HepG2 (cell line): Measurements from ENCODE around the gene LRRC74A. TPM values are rescaled to one million over a fixed set of nuclear protein-coding genes. Genes with fewer than 3 reads are reported as not detected.

Experiments
- FOXA3 ChIP-seq: IDR thresholded peaks from 2 replicates; pipeline ENCODE4 v1.6.1; 2016; ENCODE audit warnings: missing genetic modification reagents, missing compliant biosample characterization
- HMGXB3 ChIP-seq: sonication (generic); formaldehyde crosslinking; IDR thresholded peaks from 2 replicates; pipeline ENCODE4 v1.4.0; 2020; ENCODE audit warnings: missing genetic modification reagents, borderline replicate concordance
- MXD4 ChIP-seq: IDR thresholded peaks from 2 replicates; pipeline ENCODE4 v1.6.1; 2016; ENCODE audit warnings: mild to moderate bottlenecking, missing biosample characterization, missing genetic modification reagents
- PPARG ChIP-seq: conservative IDR thresholded peaks from 2 replicates; pipeline ENCODE4 v1.6.1; 2016; ENCODE audit warnings: missing biosample characterization, missing genetic modification reagents
- SNAPC2 ChIP-seq: sonication (generic); formaldehyde crosslinking; IDR thresholded peaks from 2 replicates; pipeline ENCODE4 v1.8.1; 2022; ENCODE audit warnings: mild to moderate bottlenecking, missing genetic modification reagents
- SRSF4 ChIP-seq: fragments of 200-400 bp; formaldehyde crosslinking; IDR thresholded peaks from one replicate; pipeline ENCODE4 v1.6.1; 2018; ENCODE audit warnings: mild to moderate bottlenecking, low read depth, low read length, moderate library complexity; ENCODE audit not compliant: poor library complexity, severe bottlenecking
- TAF15 ChIP-seq: fragments of 200-400 bp; formaldehyde crosslinking; IDR thresholded peaks from one replicate; pipeline ENCODE4 v1.6.1; 2018; ENCODE audit warnings: mild to moderate bottlenecking, low read depth, low read length; ENCODE audit not compliant: poor library complexity, severe bottlenecking
- ZNF275 ChIP-seq: sonication (generic); formaldehyde crosslinking; IDR thresholded peaks from 2 replicates; pipeline ENCODE4 v1.8.0; 2022; ENCODE audit warnings: missing genetic modification reagents, mild to moderate bottlenecking, inconsistent platforms, borderline replicate concordance
- ZNF460 ChIP-seq: sonication (generic); formaldehyde crosslinking; IDR thresholded peaks from 2 replicates; pipeline ENCODE4 v1.5.1; 2020; ENCODE audit warnings: missing genetic modification reagents, mild to moderate bottlenecking, borderline replicate concordance
- ZNF501 ChIP-seq: sonication (generic); formaldehyde crosslinking; IDR thresholded peaks from 2 replicates; pipeline ENCODE4 v1.5.1; 2020; ENCODE audit warnings: mild to moderate bottlenecking, moderate library complexity, missing genetic modification reagents
- ZNF546 ChIP-seq: sonication (generic); formaldehyde crosslinking; conservative IDR thresholded peaks from 2 replicates; pipeline ENCODE4 v1.8.1; 2023; ENCODE audit warnings: mild to moderate bottlenecking, missing genetic modification reagents
- ZNF710 ChIP-seq: sonication (generic); formaldehyde crosslinking; IDR thresholded peaks from 2 replicates; pipeline ENCODE4 v1.5.0; 2020; ENCODE audit warnings: mild to moderate bottlenecking, missing genetic modification reagents, borderline replicate concordance
- ZNF740 ChIP-seq: sonication (generic); formaldehyde crosslinking; IDR thresholded peaks from 2 replicates; pipeline ENCODE4 v1.4.0; 2020; ENCODE audit warnings: missing genetic modification reagents
- ZSCAN21 ChIP-seq: sonication (generic); formaldehyde crosslinking; IDR thresholded peaks from 2 replicates; pipeline ENCODE4 v1.8.0; 2022; ENCODE audit warnings: mild to moderate bottlenecking, missing genetic modification reagents, moderate library complexity, borderline replicate concordance
- polyA plus RNA-seq, 8 experiments: library from polyadenylated mRNA; depleted of rRNA in 3 of 8; stranded (reverse) in 7 of 8; unstranded in 1 of 8; fragments of >200 nt; fragmentation: Illumina TruSeq in 4 of 8; extraction: Trizol in 4 of 8; gene quantifications; 2 replicates each; pipeline versions ENCODE4 v1.2.1 to v1.2.3, GENCODE V29; 2011 to 2016; ENCODE audit warnings: low read depth in 4 of 8, missing spikeins in 1 of 8, mixed read lengths in 1 of 8; ENCODE audit not compliant: insufficient read depth in 1 of 8
- total RNA-seq, 5 experiments: library from RNA; depleted of rRNA; stranded (reverse); fragments of >200 nt; fragmentation: Illumina TruSeq; extraction: Trizol; gene quantifications; 2 replicates each; pipeline ENCODE4 v1.2.3, GENCODE V29; 2016; ENCODE audit warnings: low read depth in 1 of 5
- TF ChIP-seq, protein P1 (sequence below): sonication (generic); formaldehyde crosslinking; IDR thresholded peaks from 2 replicates; pipeline ENCODE4 v1.4.0; 2020; ENCODE audit warnings: missing genetic modification reagents
- TF ChIP-seq, protein P2 (sequence below): sonication (generic); formaldehyde crosslinking; IDR thresholded peaks from 2 replicates; pipeline ENCODE4 v1.9.0; 2021; ENCODE audit warnings: missing genetic modification reagents, mild to moderate bottlenecking, borderline replicate concordance

Gene LRRC74A
- total and polyA plus RNA-seq, 2 of the 13 experiments (the other 11 are each of a cell fraction or from before 2014, with no cell fraction given), result not detected

- no peak for TF ChIP-seq PPARG
- no peak for TF ChIP-seq SRSF4
- TF ChIP-seq ZNF740 (CRISPR knock-in tag), result no peak
- no peak; the same call in 1 of the 2 replicates for TF ChIP-seq ZNF460 (CRISPR knock-in tag)
- peak; percentile 96 for TF ChIP-seq MXD4 (CRISPR knock-in tag)
- TF ChIP-seq HMGXB3 (CRISPR knock-in tag), result peak; percentile 51; the same call in 1 of the 2 replicates
- peak; percentile 61; the same call in 1 of the 2 replicates for TF ChIP-seq ZNF710
- TF ChIP-seq, protein P1, sequence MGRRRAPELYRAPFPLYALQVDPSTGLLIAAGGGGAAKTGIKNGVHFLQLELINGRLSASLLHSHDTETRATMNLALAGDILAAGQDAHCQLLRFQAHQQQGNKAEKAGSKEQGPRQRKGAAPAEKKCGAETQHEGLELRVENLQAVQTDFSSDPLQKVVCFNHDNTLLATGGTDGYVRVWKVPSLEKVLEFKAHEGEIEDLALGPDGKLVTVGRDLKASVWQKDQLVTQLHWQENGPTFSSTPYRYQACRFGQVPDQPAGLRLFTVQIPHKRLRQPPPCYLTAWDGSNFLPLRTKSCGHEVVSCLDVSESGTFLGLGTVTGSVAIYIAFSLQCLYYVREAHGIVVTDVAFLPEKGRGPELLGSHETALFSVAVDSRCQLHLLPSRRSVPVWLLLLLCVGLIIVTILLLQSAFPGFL, result no peak
- TF ChIP-seq ZSCAN21, result peak; percentile 79
- no peak for TF ChIP-seq TAF15
- peak; percentile 70 for TF ChIP-seq ZNF546
- TF ChIP-seq SNAPC2 (CRISPR knock-in tag), result no peak; the same call in 1 of the 2 replicates
- peak; percentile 77 for TF ChIP-seq FOXA3 (CRISPR knock-in tag)
- TF ChIP-seq, protein P2, sequence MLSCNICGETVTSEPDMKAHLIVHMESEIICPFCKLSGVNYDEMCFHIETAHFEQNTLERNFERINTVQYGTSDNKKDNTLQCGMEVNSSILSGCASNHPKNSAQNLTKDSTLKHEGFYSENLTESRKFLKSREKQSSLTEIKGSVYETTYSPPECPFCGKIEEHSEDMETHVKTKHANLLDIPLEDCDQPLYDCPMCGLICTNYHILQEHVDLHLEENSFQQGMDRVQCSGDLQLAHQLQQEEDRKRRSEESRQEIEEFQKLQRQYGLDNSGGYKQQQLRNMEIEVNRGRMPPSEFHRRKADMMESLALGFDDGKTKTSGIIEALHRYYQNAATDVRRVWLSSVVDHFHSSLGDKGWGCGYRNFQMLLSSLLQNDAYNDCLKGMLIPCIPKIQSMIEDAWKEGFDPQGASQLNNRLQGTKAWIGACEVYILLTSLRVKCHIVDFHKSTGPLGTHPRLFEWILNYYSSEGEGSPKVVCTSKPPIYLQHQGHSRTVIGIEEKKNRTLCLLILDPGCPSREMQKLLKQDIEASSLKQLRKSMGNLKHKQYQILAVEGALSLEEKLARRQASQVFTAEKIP, result no peak
- no peak for TF ChIP-seq ZNF275 (CRISPR knock-in tag)
- TF ChIP-seq ZNF501 (CRISPR knock-in tag), result peak; percentile 82; the same call in 1 of the 2 replicates
Measured at GRCh38 chr14:76812422-76813383, 13.5 kb upstream of the LRRC74A start, which contains the start of gene ANGEL1 (continued).
